Measurements from ENCODE around the gene FAM151A. TPM values are rescaled to one million over a fixed set of nuclear protein-coding genes. Genes with fewer than 3 reads are reported as not detected.
A peak's percentile ranks its signal among the peaks of the same experiment; 100 is the strongest.

Gene FAM151A
- total and polyA plus RNA-seq, 9 donors: 0.06 TPM; not detected in 8

GRCh38 chr1:54606990-54607325 lies 16.4 kb downstream of the FAM151A start:
- Histone ChIP-seq H3K9me3 (no peaks in the 10 kb centered on the region), H3K36me3 (no peaks in the 10 kb centered on the region), H3K27ac (no peak overlapping the region), H3K4me1 (ENCODE audit: insufficient read depth) (no peaks in the 10 kb centered on the region), H3K27me3 (no peaks in the 10 kb centered on the region), H3K4me3 (no peak overlapping the region)
- no peak for TF ChIP-seq POLR2A (IDR thresholded peaks at IDR 0.05)
- no peak for TF ChIP-seq CTCF (IDR thresholded peaks at IDR 0.05)
- no peak for TF ChIP-seq EP300 (IDR thresholded peaks at IDR 0.05)
- no peak for DNase-seq
- intact Hi-C loops (cut with DNase I): no loop called here
- WGBS, 3 donors: 92 to 96% (median 93%) methylated on average over 13 of the region's 13 CpGs

DNA sequence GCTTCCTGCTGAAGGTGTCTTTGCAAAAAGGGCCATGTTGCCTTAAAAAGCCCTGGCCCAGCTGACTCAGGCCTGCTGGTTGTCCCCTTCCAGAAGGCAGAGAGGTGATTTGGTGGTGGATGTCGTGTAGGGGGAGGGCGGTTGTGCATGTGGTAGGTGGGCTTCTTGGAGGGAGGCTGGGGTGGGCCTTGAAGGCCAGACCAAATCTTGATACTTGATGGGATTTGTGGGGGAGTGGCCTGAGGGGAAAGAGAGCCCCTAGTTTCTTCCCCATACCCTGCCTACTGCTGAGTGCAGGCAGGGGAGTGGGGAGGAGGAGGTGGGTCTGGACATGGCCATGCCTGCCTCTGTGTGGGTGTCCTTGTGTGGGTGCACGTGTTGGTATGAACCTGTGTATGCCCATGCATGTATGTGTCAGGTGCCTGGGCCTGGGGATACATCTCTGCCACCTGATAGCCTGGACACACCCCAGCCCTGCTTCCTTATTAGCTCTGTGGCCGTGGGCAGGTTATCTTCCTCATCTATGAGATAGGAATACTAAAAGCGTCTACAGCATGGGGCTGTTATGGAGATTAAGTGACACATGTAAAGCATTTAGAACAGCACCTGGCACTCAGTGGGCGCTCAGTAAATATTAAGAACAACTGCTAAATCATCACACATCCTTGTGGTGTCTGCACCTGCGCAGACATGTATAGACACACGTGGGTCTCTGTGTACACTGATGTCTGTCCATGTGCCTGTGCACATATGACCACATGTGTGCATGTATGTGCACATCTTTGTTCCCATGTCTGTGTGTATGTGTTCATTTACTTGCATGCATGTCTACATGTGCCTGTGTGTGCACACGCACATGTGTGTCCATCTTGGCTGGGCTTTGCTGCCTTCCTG lies 17.0 kb downstream of the FAM151A start:
- no peaks in the 10 kb centered on the region for H3K36me3 ChIP-seq
- H3K9me3 ChIP-seq: no peaks in the 10 kb centered on the region
- H3K27ac ChIP-seq: no peak overlapping the region
- intact Hi-C loops (cut with DNase I): no loop called here
- TF ChIP-seq POLR2A (IDR thresholded peaks at IDR 0.05) (no peak), EP300 (IDR thresholded peaks at IDR 0.05) (no peak), CTCF (IDR thresholded peaks at IDR 0.05) (no peak)
- no peak overlapping the region for H3K4me3 ChIP-seq
- H3K4me1 ChIP-seq (ENCODE audit: insufficient read depth): no peaks in the 10 kb centered on the region
- no peak for DNase-seq
- WGBS, 3 donors: 87 to 91% (median 88%) methylated on average over 9 of the region's 9 CpGs
- H3K27me3 ChIP-seq: no peaks in the 10 kb centered on the region

DNA sequence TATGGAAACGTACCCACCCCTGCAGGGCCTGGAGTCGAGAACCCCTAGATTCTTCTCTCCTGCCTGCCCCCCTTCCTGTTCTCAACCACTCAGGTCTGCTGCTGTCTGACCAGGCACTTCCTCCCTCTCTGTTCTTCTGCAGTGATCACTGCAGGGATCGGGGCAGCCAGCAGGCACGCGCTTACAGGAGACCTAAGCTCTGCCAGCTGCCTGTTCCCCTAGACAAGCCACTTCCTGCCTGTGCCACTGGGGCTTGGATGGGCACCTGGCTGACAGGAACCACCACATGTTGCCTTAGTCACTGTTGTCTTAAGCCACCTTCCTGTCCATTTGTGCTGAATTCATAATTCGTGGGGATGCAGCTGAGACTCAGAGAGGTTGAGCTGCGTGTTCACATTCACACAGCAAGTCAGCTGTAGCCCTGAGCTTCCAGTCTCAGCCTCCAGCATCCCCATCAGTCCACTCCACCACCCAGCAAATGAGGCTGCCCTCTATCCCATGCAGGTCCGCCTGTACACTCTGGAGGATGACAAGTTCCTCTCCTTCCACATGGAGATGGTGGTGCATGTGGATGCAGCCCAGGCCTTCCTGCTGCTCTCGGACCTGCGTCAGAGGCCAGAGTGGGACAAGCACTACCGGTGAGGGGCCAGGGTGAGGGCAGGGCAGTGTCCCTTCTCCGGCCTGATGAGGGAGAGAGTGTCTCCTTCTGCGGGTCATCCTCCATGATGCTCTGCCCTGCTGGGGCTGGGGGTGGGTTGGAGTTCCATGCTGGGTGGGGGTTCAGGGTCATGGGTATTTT lies 18.6 kb downstream of the FAM151A start:
- Histone ChIP-seq H3K27ac (no peak overlapping the region), H3K4me3 (no peak overlapping the region), H3K4me1 (ENCODE audit: insufficient read depth) (no peaks in the 10 kb centered on the region), H3K9me3 (no peaks in the 10 kb centered on the region), H3K36me3 (no peaks in the 10 kb centered on the region), H3K27me3 (no peaks in the 10 kb centered on the region)
- TF ChIP-seq EP300 (IDR thresholded peaks at IDR 0.05) (no peak), POLR2A (IDR thresholded peaks at IDR 0.05) (no peak), CTCF (IDR thresholded peaks at IDR 0.05) (no peak)
- intact Hi-C loops (cut with DNase I): no loop called here
- 90 to 91% (median 90%) methylated on average over 12 to 13 of the region's 13 CpGs for WGBS, 3 donors
- peak in 1 of 5 donors; percentile 7 for DNase-seq

- DNase-seq: no peak
- H3K27me3 ChIP-seq: no peaks in the 10 kb centered on the region
- no peaks in the 10 kb centered on the region for H3K4me1 ChIP-seq (ENCODE audit: insufficient read depth)
- TF ChIP-seq CTCF (IDR thresholded peaks at IDR 0.05) (no peak), EP300 (IDR thresholded peaks at IDR 0.05) (no peak), POLR2A (IDR thresholded peaks at IDR 0.05) (no peak)
- intact Hi-C loops (cut with DNase I): no loop called here
- H3K36me3 ChIP-seq: no peaks in the 10 kb centered on the region
- no peak overlapping the region for H3K4me3 ChIP-seq
- H3K27ac ChIP-seq: no peak overlapping the region
- 88 to 93% (median 92%) methylated on average over 7 of the region's 7 CpGs for WGBS, 3 donors
- no peaks in the 10 kb centered on the region for H3K9me3 ChIP-seq
Measured at GRCh38 chr1:54604051-54604450, 19.3 kb downstream of the FAM151A start.
